Endothelial cell of umbilical vein (primary cell): ENCODE results near the gene SUCLG1. TPM values are rescaled to one million over a fixed set of nuclear protein-coding genes. Genes with fewer than 3 reads are reported as not detected.

ENCODE experiments used
- BruUV-seq: library from RNA; stranded (reverse); fragments of 400-500 nt; replicated peaks from 2 replicates; lab custom pipeline; 2021; lab: Mats Ljungman, UMichigan
- CTCF ChIA-PET: fragments of 300-600, 350-600 bp; sonication (Branson Sonifier 250); formaldehyde crosslinking; loops from one replicate; lab custom pipeline; 2021; ENCODE audit warnings: antibody characterized with exemption, inconsistent platforms; lab: Charles Lee
- POLR2A ChIA-PET: fragments of 300-600, 350-600 bp; sonication (Branson Sonifier 250); formaldehyde crosslinking; loops from one replicate; lab custom pipeline; 2021; ENCODE audit warnings: antibody characterized with exemption, inconsistent platforms; lab: Charles Lee
- DNase-seq: peaks from one replicate; pipeline ENCODE4 v3.0.0-alpha.2; 2011; ENCODE audit warnings: low read depth, low spot score
- FAIRE-seq: peaks from 2 replicates; lab custom pipeline; 2011; peaks lifted over from hg19 to GRCh38; lab: Jason Lieb, UNC
- H2AFZ ChIP-seq: 2 replicates; pipeline ENCODE4 v1.6.0; 2012; ENCODE audit warnings: low read depth, low read length, control low read depth, inconsistent platforms
- H3K27ac ChIP-seq: 2 replicates; pipeline ENCODE4 v1.5.1; 2011; ENCODE audit warnings: low read depth, mild to moderate bottlenecking, control low read depth, low read length, moderate library complexity; ENCODE audit not compliant: insufficient read depth
- H3K27me3 ChIP-seq, 2 experiments: 2 replicates each; pipeline versions ENCODE4 v1.6.0 to v1.6.1; 2011; ENCODE audit warnings: low read length in 2 of 2, mixed read lengths in 1 of 2; ENCODE audit not compliant: control insufficient read depth in 2 of 2, insufficient read depth in 2 of 2
- H3K36me3 ChIP-seq, 2 experiments: 2 replicates in 1 of 2; 3 replicates in 1 of 2; pipeline ENCODE4 v1.5.1; 2011; ENCODE audit warnings: low read length in 2 of 2, mild to moderate bottlenecking in 1 of 2, moderate library complexity in 1 of 2; ENCODE audit not compliant: control insufficient read depth in 2 of 2, insufficient read depth in 2 of 2; ENCODE audit errors: extremely low read depth in 1 of 2
- H3K4me1 ChIP-seq: 3 replicates; pipeline ENCODE4 v1.5.1; 2011; ENCODE audit warnings: mild to moderate bottlenecking, low read length; ENCODE audit not compliant: control insufficient read depth, insufficient read depth; ENCODE audit errors: extremely low read depth
- H3K4me2 ChIP-seq: 2 replicates; pipeline ENCODE4 v1.6.1; 2011; ENCODE audit warnings: low read length, control low read depth, mixed read lengths; ENCODE audit not compliant: insufficient read depth
- H3K4me3 ChIP-seq, 3 experiments: fragments of 200-600 bp in 1 of 3; sonication (generic), shearing (Covaris generic) in 1 of 3; replicated peaks in 1 of 3; 2 replicates each; pipeline ENCODE4 v1.5.1; 2011 to 2016; ENCODE audit warnings: control low read depth in 3 of 3, low read length in 3 of 3, mild to moderate bottlenecking in 2 of 3, inconsistent platforms in 1 of 3, low read depth in 1 of 3, moderate library complexity in 1 of 3; ENCODE audit not compliant: insufficient read depth in 1 of 3
- H3K79me2 ChIP-seq: 2 replicates; pipeline ENCODE4 v1.6.0; 2012; ENCODE audit warnings: low read length, inconsistent platforms; ENCODE audit not compliant: control insufficient read depth, insufficient read depth
- H3K9ac ChIP-seq: replicated peaks from 2 replicates; pipeline ENCODE3; 2011; ENCODE audit warnings: low read length, control low read depth; ENCODE audit not compliant: insufficient read depth; ENCODE audit errors: extremely low read depth
- H3K9me1 ChIP-seq: replicated peaks from 3 replicates; pipeline ENCODE4 v1.6.0; 2011; ENCODE audit warnings: mild to moderate bottlenecking, low read length; ENCODE audit not compliant: control insufficient read depth, insufficient read depth; ENCODE audit errors: extremely low read depth
- H3K9me3 ChIP-seq: replicated peaks from 2 replicates; pipeline ENCODE4 v1.5.1; 2012; ENCODE audit warnings: low read length, inconsistent platforms; ENCODE audit not compliant: control insufficient read depth, insufficient read depth
- H4K20me1 ChIP-seq: replicated peaks from 2 replicates; pipeline ENCODE3; 2011; ENCODE audit warnings: mild to moderate bottlenecking, low read length; ENCODE audit not compliant: control insufficient read depth, insufficient read depth; ENCODE audit errors: extremely low read depth
- CTCF ChIP-seq, 2 donors: IDR thresholded peaks; 1 replicate in 1 of 2; 2 replicates in 1 of 2; pipeline ENCODE4 v1.5.1; 2011; ENCODE audit warnings: low read length in 2 of 2, mild to moderate bottlenecking in 2 of 2, moderate library complexity in 2 of 2, control low read depth in 1 of 2, inconsistent platforms in 1 of 2, low read depth in 1 of 2; ENCODE audit not compliant: insufficient read depth in 1 of 2; ENCODE audit errors: extremely low read depth in 1 of 2
- EZH2 ChIP-seq: IDR thresholded peaks from 2 replicates; pipeline ENCODE4 v1.6.1; 2012; ENCODE audit warnings: borderline replicate concordance, low read depth, mild to moderate bottlenecking, moderate library complexity, low read length, inconsistent platforms; ENCODE audit not compliant: severe bottlenecking
- FOS ChIP-seq: IDR thresholded peaks from 2 replicates; pipeline ENCODE4 v1.6.1; 2011; ENCODE audit warnings: mild to moderate bottlenecking, low read length, moderate library complexity, borderline replicate concordance; ENCODE audit not compliant: insufficient read depth
- GATA2 ChIP-seq: IDR thresholded peaks from 2 replicates; pipeline ENCODE4 v1.7.0; 2011; ENCODE audit warnings: low read depth, mild to moderate bottlenecking, moderate library complexity, mixed read lengths, low read length; ENCODE audit not compliant: insufficient read length, insufficient read depth
- JUN ChIP-seq: IDR thresholded peaks from 2 replicates; pipeline ENCODE4 v1.6.1; 2011; ENCODE audit warnings: borderline replicate concordance, low read depth; ENCODE audit not compliant: insufficient read length, insufficient read depth
- MYC ChIP-seq: IDR thresholded peaks from one replicate; pipeline ENCODE4 v1.6.1; 2011; ENCODE audit warnings: mild to moderate bottlenecking, low read depth, low read length
- POLR2A ChIP-seq: IDR thresholded peaks from 2 replicates; pipeline ENCODE4 v1.6.1; 2012; ENCODE audit warnings: low read depth, mild to moderate bottlenecking, control low read depth, low read length
- POLR2AphosphoS5 ChIP-seq: IDR thresholded peaks from 2 replicates; pipeline ENCODE4 v1.6.1; 2012; ENCODE audit warnings: low read depth, mild to moderate bottlenecking, control low read depth, low read length, moderate library complexity; ENCODE audit not compliant: insufficient read depth
- dilution Hi-C: fragments of 300-500 bp; cut with MboI; formaldehyde crosslinking; loops from one replicate; pipeline ENCODE4 v1.15.0; 2019; ENCODE audit warnings: low sequenced_read_pairs; ENCODE audit not compliant: extremely low pct_ligation_motif_present
- intact Hi-C: fragments of 100-400 bp; cut with micrococcal nuclease; formaldehyde crosslinking; loops from one replicate; pipeline ENCODE4 v1.10.0; 2022
- polyA plus RNA-seq, 4 experiments: library from polyadenylated mRNA; depleted of rRNA in 3 of 4; stranded (reverse) in 3 of 4; unstranded in 1 of 4; fragments of >200 nt; gene quantifications; 2 replicates each; pipeline versions ENCODE4 v1.2.1 to v1.2.3, GENCODE V29; 2011 to 2012; ENCODE audit warnings: missing spikeins in 1 of 4
- total RNA-seq: library from RNA; stranded (reverse); gene quantifications from 2 replicates; pipeline ENCODE4 v1.2.3, GENCODE V29; 2021

SUCLG1 gene
- total and polyA plus RNA-seq, 2 donors (not counting 3 experiments of a cell fraction or from before 2014, with no cell fraction given) = 31.7 to 59.2 TPM

GRCh38 chr2:84443477-84443876 lies 15.6 kb downstream of the SUCLG1 start:
- CTCF ChIA-PET = no interaction called here
- Histone ChIP-seq H3K27ac (no peak overlapping the region), H3K79me2 (no peaks in the 10 kb centered on the region), H2AFZ (no peak overlapping the region), H3K27me3 (no peaks in the 10 kb centered on the region), H3K9me1 (no peaks in the 10 kb centered on the region), H3K9me3 (no peaks in the 10 kb centered on the region), H3K36me3 (peaks cover 8% of the 10 kb centered on the region in 2 experiments), H3K4me1 (no peaks in the 10 kb centered on the region), H3K9ac (no peak overlapping the region), H4K20me1 (no peaks in the 10 kb centered on the region), H3K4me2 (no peak overlapping the region), H3K4me3 (no peak overlapping the region)
- FAIRE-seq (no peak), DNase-seq (no peak)
- dilution Hi-C loops = no loop called here
- TF ChIP-seq CTCF (IDR thresholded peaks at IDR 0.05; ENCODE audit: extremely low read depth in 1 of 2, insufficient read depth in 1 of 2, low read depth in 1 of 2, low read length in 2 of 2) = no peak
- TF ChIP-seq EZH2 = no peak
- TF ChIP-seq FOS = no peak
- no peak for TF ChIP-seq JUN
- TF ChIP-seq MYC = no peak
- TF ChIP-seq POLR2AphosphoS5 = no peak
- intact Hi-C loops = no loop called here
- BruUV-seq = no TSS peak
- POLR2A ChIA-PET = no interaction called here

- no TSS peak for BruUV-seq
- Histone ChIP-seq H4K20me1 (no peaks in the 10 kb centered on the region), H2AFZ (no peak overlapping the region), H3K27ac (no peak overlapping the region), H3K9me3 (no peaks in the 10 kb centered on the region), H3K4me2 (no peak overlapping the region), H3K4me3 (no peak overlapping the region), H3K36me3 (peaks cover 8 to 11% of the 10 kb centered on the region in 2 experiments), H3K9me1 (no peaks in the 10 kb centered on the region), H3K4me1 (no peaks in the 10 kb centered on the region), H3K9ac (no peak overlapping the region), H3K79me2 (no peaks in the 10 kb centered on the region), H3K27me3 (no peaks in the 10 kb centered on the region)
- ChIA-PET CTCF (no interaction called here), POLR2A (no interaction called here)
- dilution Hi-C loops (no loop called here), intact Hi-C loops (no loop called here)
- no peak for FAIRE-seq
- DNase-seq = no peak
- TF ChIP-seq POLR2A = no peak
- no peak for TF ChIP-seq GATA2
- no peak for TF ChIP-seq MYC
- TF ChIP-seq FOS = no peak
- TF ChIP-seq JUN = no peak
- no peak for TF ChIP-seq CTCF (IDR thresholded peaks at IDR 0.05; ENCODE audit: extremely low read depth in 1 of 2, insufficient read depth in 1 of 2, low read depth in 1 of 2, low read length in 2 of 2)
Observed at GRCh38 chr2:84442888-84443287, 16.2 kb downstream of the SUCLG1 start.
